ENCODE results near the gene RTN1.
"Not testable (repeated sequence)": the region's sequence is repeated elsewhere in the genome, so short reads cannot be mapped to it uniquely, and the experiment has no call there.

RTN1 gene

GRCh38 chr14:59704054-59704645 lies 166.4 kb downstream of the RTN1 start:
- no peak for DNase-seq (ENCODE audit: low read depth)

GRCh38 chr14:59699442-59699841 lies 171.1 kb downstream of the RTN1 start:
- DNase-seq (ENCODE audit: low read depth): no peak

DNA sequence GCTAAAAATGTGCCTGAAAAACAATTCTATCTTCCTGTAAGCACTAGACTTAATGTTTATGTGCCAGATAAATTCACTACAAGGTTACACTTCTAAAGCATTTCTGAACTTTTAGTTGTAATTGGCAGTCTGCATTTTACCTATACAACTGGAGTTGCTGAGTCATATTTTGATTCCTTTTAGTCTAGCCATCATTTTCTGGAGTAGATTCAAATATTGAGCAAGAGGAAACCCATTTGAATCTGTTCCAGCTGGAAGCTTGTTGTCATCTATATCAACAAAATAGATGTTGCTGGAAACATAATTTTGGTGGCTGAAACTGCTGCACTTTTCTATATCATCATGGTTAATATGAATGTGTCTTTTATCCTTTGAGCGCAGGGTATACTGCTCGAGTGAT lies 171.8 kb downstream of the RTN1 start:
- DNase-seq (ENCODE audit: low read depth): no peak

DNA sequence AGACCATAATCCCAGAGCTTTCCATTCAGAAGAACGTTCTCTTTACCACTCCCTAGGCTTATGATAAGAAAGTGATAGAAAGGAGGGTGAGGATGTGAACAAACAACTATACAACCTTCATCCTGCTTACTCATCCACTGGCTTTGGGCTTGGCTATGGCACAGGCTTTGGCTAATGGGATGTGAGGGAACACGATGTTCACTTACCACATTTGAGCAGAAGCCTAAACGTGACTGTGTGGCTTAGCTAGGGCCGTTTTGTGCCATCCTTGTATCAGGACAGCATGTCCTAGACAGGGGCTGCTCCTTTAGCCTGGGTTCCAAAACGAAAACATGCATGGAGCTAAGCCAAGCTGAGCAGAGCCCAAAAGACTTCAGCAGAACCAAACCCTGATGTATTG lies 175.4 kb downstream of the RTN1 start:
- no peak for DNase-seq (ENCODE audit: low read depth)

- no peak for DNase-seq (ENCODE audit: low read depth)
Observed at GRCh38 chr14:59691266-59691665, 179.3 kb downstream of the RTN1 start.

DNA sequence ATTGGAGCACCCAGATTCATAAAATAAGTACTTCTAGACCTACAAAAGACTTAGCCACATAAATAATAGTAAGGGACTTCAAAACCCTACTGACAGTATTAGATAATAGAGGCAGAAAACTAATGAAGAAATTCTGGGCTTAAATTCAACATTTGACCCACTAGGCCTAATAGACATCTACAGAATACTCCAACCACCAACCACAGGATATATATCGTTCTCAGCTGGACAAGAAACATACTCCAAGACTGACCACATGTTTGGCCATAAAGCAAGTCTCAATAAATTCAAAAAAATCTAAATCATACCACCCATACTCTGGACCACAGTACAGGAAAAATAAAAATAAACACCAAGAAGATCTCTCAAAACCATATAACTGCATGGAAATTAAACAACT lies 180.2 kb downstream of the RTN1 start:
- DNase-seq (ENCODE audit: low read depth): no peak

DNA sequence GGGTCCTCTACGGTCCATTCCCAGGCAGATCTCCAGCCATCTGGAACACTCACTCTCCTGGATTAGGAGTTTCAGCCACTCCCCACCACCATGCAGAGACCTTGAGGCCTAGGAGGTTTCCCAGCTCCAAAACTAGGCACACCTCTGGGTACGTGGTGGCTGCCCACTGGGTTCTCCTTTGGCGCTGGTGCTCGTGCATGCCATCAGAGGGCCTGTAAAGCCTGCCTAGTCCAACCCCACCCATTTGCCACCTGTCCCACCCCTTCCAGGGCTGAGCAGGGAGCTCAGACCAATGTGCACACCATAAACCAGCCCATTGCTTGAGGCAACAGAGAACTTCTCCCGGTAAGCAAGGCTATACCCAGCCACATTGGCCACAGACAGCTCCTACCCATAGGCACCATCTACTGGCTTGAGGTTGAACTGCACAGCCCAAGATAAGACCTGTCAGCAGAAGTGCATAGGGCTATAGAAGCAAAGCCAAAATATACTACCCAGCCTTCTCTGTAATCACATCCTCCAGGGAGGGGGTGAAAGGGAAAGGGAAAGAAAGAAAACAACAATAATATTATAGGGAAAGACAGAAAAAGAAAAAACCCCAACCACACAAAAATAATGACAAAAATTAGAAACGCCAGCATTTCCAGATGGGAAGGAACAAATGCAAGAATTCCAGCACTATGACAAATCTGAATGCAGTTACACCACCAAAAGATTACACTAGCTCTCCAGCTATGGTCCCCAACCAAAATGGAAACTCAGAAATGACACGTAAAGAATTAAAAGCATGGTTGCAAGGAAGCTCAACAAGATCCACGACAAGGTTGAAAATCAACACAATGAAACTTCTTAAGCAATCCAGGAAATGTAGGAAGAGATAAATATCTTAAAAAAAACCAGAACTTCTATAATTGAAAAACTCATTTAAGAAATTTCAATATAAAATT lies 182.1 kb downstream of the RTN1 start:
- DNase-seq (ENCODE audit: low read depth): peak; percentile 0

GRCh38 chr14:59687663-59688062 lies 182.9 kb downstream of the RTN1 start:
- no peak for DNase-seq (ENCODE audit: low read depth)

DNA sequence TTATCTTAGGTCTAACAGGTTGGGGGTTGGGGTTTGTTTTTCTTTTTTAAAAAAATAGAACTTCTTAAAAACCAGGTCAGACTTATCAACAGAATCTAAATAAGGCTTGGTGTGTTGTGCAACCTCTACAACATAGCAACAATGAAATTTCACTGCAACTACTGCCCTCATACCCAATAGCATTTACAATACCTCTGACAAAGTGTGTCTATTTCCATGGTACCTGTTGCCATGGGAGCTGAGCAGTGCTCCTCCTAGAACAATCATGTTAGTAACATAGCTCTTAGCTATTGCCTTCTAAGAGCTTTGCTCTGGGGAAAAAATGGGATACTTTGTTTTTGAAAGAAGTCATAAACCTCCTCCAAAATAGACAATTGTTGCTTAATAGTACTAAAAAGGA lies 190.7 kb downstream of the RTN1 start:
- no peak for DNase-seq (ENCODE audit: low read depth)

GRCh38 chr14:59678352-59678751 lies 192.2 kb downstream of the RTN1 start:
- DNase-seq (ENCODE audit: low read depth): no peak

- no peak for DNase-seq (ENCODE audit: low read depth)
Observed at GRCh38 chr14:59677771-59678231, 192.8 kb downstream of the RTN1 start.

DNA sequence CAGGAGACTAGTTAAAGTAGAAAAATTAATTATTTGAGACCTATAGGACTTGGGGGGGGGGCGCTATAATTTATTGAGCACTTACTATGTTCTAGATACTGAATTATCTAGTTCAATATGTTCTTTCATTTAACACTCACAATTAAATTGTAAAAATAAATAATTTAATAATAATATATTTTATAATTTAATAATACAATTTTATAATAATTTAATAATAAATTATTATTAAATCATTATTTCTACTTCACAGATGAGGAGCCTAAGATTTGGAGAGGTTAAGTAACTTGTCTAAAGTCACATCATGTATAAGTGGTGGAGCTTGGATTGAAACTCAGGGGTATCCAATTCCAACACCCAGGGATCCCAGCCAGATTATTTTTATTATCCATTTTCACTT lies 195.2 kb downstream of the RTN1 start:
- DNase-seq (ENCODE audit: low read depth): no peak

GRCh38 chr14:59664741-59665140 lies 205.8 kb downstream of the RTN1 start:
- no peak for DNase-seq (ENCODE audit: low read depth)

GRCh38 chr14:59657769-59658168 lies 212.8 kb downstream of the RTN1 start:
- no peak for DNase-seq (ENCODE audit: low read depth)

GRCh38 chr14:59656473-59656872 lies 214.1 kb downstream of the RTN1 start:
- DNase-seq (ENCODE audit: low read depth): no peak

DNA sequence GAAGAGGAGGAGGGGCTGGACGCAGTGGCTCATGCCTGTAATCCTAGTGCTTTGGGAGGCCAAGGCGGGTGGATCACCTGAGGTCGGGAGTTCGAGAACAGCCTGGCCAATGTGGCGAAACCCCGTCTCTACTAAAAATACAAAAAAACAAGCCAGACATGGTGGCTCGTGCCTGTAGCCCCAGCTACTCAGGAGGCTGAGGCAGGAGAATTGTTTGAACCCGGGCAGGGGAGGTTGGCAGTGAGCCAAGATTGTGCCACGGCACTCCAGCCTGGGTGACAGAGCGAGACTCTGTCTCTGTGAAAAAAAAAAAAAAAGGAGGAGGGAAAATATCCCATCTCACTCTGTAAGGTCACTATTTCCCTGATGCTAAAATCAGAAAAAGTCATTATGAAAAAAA lies 216.4 kb downstream of the RTN1 start:
- not testable (repeated sequence) for DNase-seq (ENCODE audit: low read depth)

DNA sequence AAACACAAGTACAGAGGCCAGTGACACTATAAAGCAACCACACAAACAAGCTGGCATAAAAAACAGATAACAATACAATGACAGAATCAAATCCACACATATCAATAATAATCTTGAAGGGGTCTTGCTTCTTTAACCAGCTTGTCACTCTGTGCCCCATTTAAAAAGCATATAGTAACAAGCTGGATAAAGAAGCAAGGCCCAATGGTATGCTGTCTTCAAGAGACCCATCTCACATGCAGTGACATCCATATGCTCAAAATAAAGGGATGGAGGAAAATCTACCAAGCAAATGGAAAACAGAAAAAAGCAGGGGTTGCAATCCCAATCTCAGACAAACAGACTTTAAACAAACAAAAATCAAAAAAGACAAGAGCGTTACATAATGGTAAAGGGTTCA lies 223.7 kb downstream of the RTN1 start:
- DNase-seq (ENCODE audit: low read depth): not testable (repeated sequence)

DNA sequence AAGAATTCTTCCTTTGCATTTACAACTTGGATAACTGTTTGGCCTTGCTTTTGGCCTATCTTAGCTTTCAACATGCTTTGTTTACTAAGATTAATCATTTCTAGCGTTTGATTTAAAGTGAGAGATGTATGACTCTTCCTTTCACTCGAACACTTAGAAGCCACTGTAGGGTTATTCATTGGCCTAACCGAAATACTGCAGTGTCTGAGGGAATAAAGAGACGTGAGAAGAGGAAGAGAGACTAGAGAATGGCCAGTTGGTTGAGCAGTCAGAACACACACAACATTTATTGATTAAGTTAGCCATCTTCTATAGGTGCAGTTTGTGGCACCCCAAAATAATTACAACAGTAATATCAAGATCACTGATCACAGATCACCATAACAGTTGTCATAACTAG lies 231.7 kb downstream of the RTN1 start:
- no peak for DNase-seq (ENCODE audit: low read depth)

GRCh38 chr14:59634617-59635016 lies 236.0 kb downstream of the RTN1 start:
- DNase-seq (ENCODE audit: low read depth): no peak

- no peak for DNase-seq (ENCODE audit: low read depth)
Observed at GRCh38 chr14:59633486-59633885, 237.1 kb downstream of the RTN1 start.

DNA sequence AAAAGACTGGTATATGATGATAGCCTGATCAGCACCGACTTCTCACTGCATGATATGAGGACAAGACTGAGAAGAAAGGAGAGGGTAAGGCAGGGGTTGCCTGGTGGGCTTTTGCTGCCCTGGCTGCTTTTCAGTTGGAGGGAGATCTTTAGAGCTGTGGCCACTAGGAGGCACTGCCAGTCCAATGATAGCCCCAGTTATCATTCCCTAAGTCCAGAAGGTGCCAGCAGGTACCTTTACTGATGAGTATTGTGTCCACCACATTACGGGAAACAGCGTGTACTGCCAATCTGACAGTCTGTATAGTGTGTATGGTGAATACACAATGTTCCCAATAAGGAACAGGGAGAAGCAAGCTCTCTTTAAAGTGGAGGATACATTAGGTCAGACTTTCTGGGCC lies 238.2 kb downstream of the RTN1 start:
- no peak for DNase-seq (ENCODE audit: low read depth)

GRCh38 chr14:59631237-59631636 lies 239.3 kb downstream of the RTN1 start:
- DNase-seq (ENCODE audit: low read depth): no peak

DNA sequence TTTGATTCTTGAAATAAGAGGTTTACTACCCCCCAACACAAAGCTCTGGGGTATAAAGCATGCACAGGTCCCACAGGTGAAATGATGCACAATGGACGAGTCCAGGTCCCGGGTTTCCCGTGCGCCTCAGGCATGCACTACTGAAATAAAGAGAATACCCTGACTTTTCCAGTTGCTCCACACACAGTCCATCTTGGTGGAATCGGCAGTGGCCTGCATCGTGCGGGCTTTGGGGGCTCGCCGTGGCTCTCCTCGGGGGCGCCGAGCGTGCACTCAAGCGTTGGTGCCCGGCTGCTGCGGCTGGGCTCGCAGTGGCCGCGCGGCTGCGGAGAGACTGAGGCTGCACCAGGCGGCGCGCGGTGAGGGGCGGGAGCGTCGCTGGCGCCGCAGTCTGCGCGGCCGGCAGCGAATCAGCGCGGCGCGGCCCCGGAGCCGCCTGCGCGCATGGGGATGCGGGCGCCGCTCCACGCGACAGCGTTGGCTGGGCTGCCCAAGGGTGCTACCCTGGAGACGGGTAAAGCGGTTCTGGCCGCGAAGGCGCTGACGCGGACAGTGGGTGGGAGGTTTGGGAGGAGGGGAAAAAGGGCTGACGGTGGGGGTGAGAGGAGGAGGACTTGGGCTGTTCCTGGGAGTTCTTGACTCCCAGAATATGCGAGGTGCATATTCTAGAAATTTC lies 240.2 kb downstream of the RTN1 start:
- no peak for DNase-seq (ENCODE audit: low read depth)
